CD4-positive, alpha-beta T cell treated with Interleukin-17A for 4 hours (primary cell): ENCODE data around the gene AURKA.
"Not testable (repeated sequence)": the region's sequence is repeated elsewhere in the genome, so short reads cannot be mapped to it uniquely, and the experiment has no call there.

Source experiments
- DNase-seq: peaks from one replicate; pipeline ENCODE4 v3.0.0-alpha.2; 2020; ENCODE audit warnings: mixed read lengths

AURKA gene

GRCh38 chr20:56358070-56358469, 33.9 kb downstream of the AURKA start:
- DNase-seq: no peak

- DNase-seq: no peak
These were observed 38.7 kb downstream of the AURKA start for GRCh38 chr20:56353356-56353755.

GRCh38 chr20:56352345-56353055, 39.5 kb downstream of the AURKA start:
- no peak for DNase-seq

GRCh38 chr20:56350842-56351241, 41.2 kb downstream of the AURKA start:
- no peak for DNase-seq

DNA sequence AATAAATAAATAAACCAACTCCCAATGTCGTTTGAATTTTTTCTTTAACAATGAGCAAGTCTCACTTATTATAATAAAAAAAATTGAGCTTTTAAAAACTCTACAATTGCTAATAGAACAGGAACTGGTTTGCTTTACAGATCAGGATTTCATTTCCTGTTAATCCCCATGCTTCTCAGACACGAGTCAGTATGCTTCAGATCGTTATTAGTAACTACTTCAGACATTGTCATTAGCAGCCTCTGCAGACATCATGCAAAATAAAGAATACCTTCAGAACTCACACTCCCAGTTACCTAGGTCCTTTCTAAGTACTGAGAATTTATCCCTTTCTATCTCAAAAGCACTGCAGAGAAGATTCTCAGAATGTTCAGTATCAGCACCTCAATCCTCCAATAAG, 43.3 kb downstream of the AURKA start:
- DNase-seq: no peak

GRCh38 chr20:56348305-56348693, 43.7 kb downstream of the AURKA start:
- no peak for DNase-seq

- no peak for DNase-seq
These were observed 44.2 kb downstream of the AURKA start for GRCh38 chr20:56347628-56348304.

GRCh38 chr20:56345911-56346310, 46.1 kb downstream of the AURKA start:
- no peak for DNase-seq

- peak; percentile 46 for DNase-seq
These were observed 48.1 kb downstream of the AURKA start for GRCh38 chr20:56343861-56344381.

DNA sequence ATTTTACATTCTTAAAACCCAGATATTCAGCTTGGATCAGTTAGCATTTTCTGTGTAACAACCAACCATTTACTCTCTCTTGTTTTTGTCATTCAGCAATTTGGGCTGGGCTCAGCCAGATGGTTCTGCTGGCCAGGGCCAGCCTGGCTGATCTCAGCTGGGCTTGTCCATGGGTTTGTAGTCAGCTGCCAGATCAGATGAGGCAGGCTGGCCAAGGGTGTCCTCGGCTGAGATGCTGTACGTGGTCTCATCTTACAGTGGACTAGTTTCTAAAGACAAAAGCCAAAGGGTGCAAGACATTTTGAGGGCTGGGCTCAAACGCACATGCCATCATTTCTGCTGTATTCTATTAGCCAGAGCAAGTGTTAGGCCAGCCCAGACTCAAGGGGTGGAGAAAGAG, 49.2 kb downstream of the AURKA start:
- DNase-seq: no peak

GRCh38 chr20:56336709-56337108, 55.3 kb downstream of the AURKA start:
- DNase-seq: not testable (repeated sequence)

DNA sequence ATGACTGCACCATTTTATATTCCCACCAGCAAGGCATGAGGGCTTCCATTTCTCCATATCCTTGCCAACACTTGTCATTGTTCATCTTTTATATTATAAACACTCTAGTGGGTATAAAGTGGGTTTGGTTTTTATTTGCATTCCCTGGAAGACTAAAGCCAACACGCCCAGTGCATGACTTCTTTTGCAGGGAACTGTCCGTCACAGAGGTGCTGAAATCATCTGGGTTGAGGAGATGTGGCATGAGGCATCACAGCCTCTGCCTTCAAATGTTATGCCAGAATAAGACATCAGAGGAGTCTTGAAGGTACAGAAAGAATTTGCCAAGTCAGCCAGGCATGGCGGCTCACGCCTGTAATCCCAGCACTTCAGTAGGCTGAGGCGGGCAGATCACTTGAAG, 63.2 kb downstream of the AURKA start:
- no peak for DNase-seq

- no peak for DNase-seq
These were observed 67.2 kb downstream of the AURKA start for GRCh38 chr20:56324806-56325205.

DNA sequence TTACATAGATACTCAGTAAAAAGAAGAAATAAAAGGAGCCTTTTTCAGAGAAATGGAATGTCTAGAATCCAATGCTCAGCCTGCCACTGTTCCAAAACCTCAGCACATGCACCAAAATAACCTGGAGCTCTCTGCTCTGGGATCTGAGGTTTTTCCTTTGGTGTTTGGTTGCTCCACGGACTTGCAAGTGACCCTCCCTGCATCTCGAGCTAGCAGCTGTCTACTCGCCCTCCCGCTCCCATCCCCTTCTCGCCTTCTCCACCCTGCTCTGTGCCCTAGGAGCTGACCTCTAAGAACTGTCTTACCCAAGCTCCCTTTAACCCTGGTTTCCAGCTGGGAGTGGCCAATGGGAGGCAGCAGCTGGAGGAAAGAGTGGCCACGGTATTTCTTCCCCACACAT, 68.4 kb downstream of the AURKA start:
- no peak for DNase-seq

DNA sequence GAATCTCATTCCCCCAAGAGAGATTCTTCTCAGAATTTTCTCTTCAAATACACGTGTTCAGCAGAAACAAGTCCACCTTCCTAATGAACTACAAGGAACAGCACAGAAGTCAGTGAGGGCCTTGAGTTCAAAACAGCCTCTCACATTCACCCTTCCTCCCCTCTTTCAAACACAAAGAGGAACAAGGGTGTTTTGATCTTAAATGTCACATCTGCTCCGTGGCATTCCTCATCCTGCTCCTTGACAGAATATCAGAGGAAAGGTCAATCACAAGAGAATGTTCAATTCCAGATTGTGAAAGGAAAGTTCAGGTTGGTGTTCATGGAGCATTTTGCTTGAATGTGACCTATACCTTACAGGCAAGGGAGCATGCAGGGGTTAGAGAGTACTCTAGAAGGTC, 68.8 kb downstream of the AURKA start:
- no peak for DNase-seq

GRCh38 chr20:56322681-56323080, 69.3 kb downstream of the AURKA start:
- DNase-seq: no peak
